NT2/D1 (cell line): ENCODE results near the gene RYR3.

ENCODE experiments used
- SUZ12 ChIP-seq: IDR thresholded peaks from 2 replicates; pipeline ENCODE4 v1.6.1; 2011; ENCODE audit not compliant: insufficient read length, insufficient read depth; ENCODE audit errors: extremely low read depth
- YY1 ChIP-seq: IDR thresholded peaks from 2 replicates; pipeline ENCODE4 v1.6.1; 2011; ENCODE audit not compliant: insufficient read length, insufficient read depth
- ZNF274 ChIP-seq: IDR thresholded peaks from 2 replicates; pipeline ENCODE4 v1.6.1; 2011; ENCODE audit warnings: mild to moderate bottlenecking, low read depth, low read length

DNA sequence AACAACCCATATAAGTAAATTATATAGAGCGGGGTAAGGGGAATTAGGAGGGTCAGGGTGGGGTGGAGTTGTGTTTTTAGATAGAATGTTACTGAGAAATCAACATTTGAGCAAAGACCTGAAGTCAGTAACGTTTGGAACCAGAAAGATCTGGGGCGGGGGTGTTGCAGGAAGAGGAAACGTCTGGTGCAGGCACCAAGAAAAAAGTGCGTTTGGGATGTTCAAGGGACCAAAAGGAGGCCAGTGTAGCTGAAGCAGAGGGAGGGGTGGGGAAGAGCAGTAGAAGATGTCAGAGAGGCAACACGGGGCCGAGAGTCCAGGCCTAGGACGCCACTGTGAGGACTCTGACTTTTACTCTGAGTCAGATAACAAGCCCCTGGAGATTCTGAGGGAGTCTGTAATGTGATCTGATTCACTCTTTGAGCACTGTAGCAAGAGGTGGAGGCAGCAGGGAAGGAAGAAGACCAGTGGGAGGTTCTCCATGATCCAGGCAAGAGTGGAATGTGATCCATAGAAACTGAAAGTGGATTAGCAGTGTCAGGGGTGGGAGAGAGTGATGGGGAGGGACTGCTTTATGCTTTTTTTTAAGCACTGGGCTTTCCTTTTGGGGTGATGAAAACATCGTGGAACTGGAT, 478.3 kb downstream of the RYR3 start:
- TF ChIP-seq ZNF274: no peak
- no peak for TF ChIP-seq YY1
- no peak for TF ChIP-seq SUZ12
